ENCODE measurements around the gene GJB2. TPM values are rescaled to one million over a fixed set of nuclear protein-coding genes. Genes with fewer than 3 reads are reported as not detected.
A peak's percentile ranks its signal among the peaks of the same experiment; 100 is the strongest.

The GJB2 gene
- total RNA-seq, 4 donors from 2014 or later, result 32.8 to 129 (median 77.5) TPM

GRCh38 chr13:20171364-20171763 lies 21.4 kb downstream of the GJB2 start:
- Histone ChIP-seq H3K9me3 (no peaks in the 10 kb centered on the region), H3K27ac (no peak overlapping the region), H3K4me3 (no peak overlapping the region), H3K27me3 (peaks cover 11% of the 10 kb centered on the region), H3K36me3 (no peaks in the 10 kb centered on the region), H3K4me1 (peaks cover 21% of the 10 kb centered on the region)
- no peak for TF ChIP-seq POLR2A (IDR thresholded peaks at IDR 0.05)
- TF ChIP-seq CTCF (IDR thresholded peaks at IDR 0.05), result no peak
- TF ChIP-seq EP300 (IDR thresholded peaks at IDR 0.05), result no peak
- TF ChIP-seq POLR2AphosphoS5 (IDR thresholded peaks at IDR 0.05), result no peak
- no peak for DNase-seq (ENCODE audit: low spot score in 2 of 2)
- WGBS, result 48% methylated on average over 1 of the region's 1 CpG

- Histone ChIP-seq H3K27ac (no peak overlapping the region), H3K4me1 (peaks cover 17% of the 10 kb centered on the region), H3K4me3 (no peak overlapping the region), H3K36me3 (no peaks in the 10 kb centered on the region), H3K27me3 (peaks cover 12% of the 10 kb centered on the region), H3K9me3 (no peaks in the 10 kb centered on the region)
- TF ChIP-seq POLR2AphosphoS5 (IDR thresholded peaks at IDR 0.05) (no peak), CTCF (IDR thresholded peaks at IDR 0.05) (no peak)
- DNase-seq (ENCODE audit: low spot score in 2 of 2), result no peak
- WGBS, result 94% methylated on average over 5 of the region's 5 CpGs
Measured at GRCh38 chr13:20170921-20171320, 21.8 kb downstream of the GJB2 start.

GRCh38 chr13:20168396-20168795 lies 24.3 kb downstream of the GJB2 start:
- WGBS, result 80% methylated on average over 7 of the region's 7 CpGs
- Histone ChIP-seq H3K27ac (no peak overlapping the region), H3K27me3 (peaks cover 18% of the 10 kb centered on the region), H3K36me3 (no peaks in the 10 kb centered on the region), H3K9me3 (no peaks in the 10 kb centered on the region), H3K4me1 (peaks cover 1% of the 10 kb centered on the region), H3K4me3 (no peak overlapping the region)
- no peak for TF ChIP-seq CTCF (IDR thresholded peaks at IDR 0.05)
- TF ChIP-seq EP300 (IDR thresholded peaks at IDR 0.05), result no peak
- no peak for TF ChIP-seq POLR2A (IDR thresholded peaks at IDR 0.05)
- no peak for TF ChIP-seq POLR2AphosphoS5 (IDR thresholded peaks at IDR 0.05)
- no peak for DNase-seq (ENCODE audit: low spot score in 2 of 2)

- TF ChIP-seq POLR2A (IDR thresholded peaks at IDR 0.05) (no peak), EP300 (IDR thresholded peaks at IDR 0.05) (no peak), CTCF (IDR thresholded peaks at IDR 0.05) (no peak), POLR2AphosphoS5 (IDR thresholded peaks at IDR 0.05) (no peak)
- DNase-seq (ENCODE audit: low spot score in 2 of 2), result no peak
- no peak overlapping the region for H3K27ac ChIP-seq
- H3K4me1 ChIP-seq, result peaks cover 14% of the 10 kb centered on the region
- H3K9me3 ChIP-seq, result no peaks in the 10 kb centered on the region
- H3K4me3 ChIP-seq, result no peak overlapping the region
- no peaks in the 10 kb centered on the region for H3K36me3 ChIP-seq
- peaks cover 33% of the 10 kb centered on the region for H3K27me3 ChIP-seq
- WGBS, result 70% methylated on average over 11 of the region's 11 CpGs
Measured at GRCh38 chr13:20165417-20166257, 27.1 kb downstream of the GJB2 start.

GRCh38 chr13:20161951-20162300 lies 30.8 kb downstream of the GJB2 start:
- DNase-seq (ENCODE audit: low spot score in 2 of 2), result no peak
- H3K36me3 ChIP-seq, result no peaks in the 10 kb centered on the region
- no peak overlapping the region for H3K27ac ChIP-seq
- H3K4me3 ChIP-seq, result peak overlapping the region; percentile 55
- peaks cover 64% of the 10 kb centered on the region for H3K27me3 ChIP-seq
- no peak for TF ChIP-seq POLR2A (IDR thresholded peaks at IDR 0.05)
- TF ChIP-seq POLR2AphosphoS5 (IDR thresholded peaks at IDR 0.05), result no peak
- peaks cover 21% of the 10 kb centered on the region for H3K4me1 ChIP-seq
- WGBS, result 83% methylated on average over 10 of the region's 16 CpGs
- no peaks in the 10 kb centered on the region for H3K9me3 ChIP-seq

Data from suprapubic skin (tissue), 4 donors.